B cell (primary cell): ENCODE results near the gene ARAP2.

ENCODE experiments used
- CTCF ChIP-seq: fragments of 200-600 bp; IDR thresholded peaks from one replicate; pipeline ENCODE4 v1.8.0; 2022; ENCODE audit warnings: antibody characterized with exemption, mild to moderate bottlenecking
- EZH2 ChIP-seq: IDR thresholded peaks from 2 replicates; pipeline ENCODE4 v1.6.1; 2012; ENCODE audit warnings: borderline replicate concordance, low read depth, mild to moderate bottlenecking, moderate library complexity, low read length; ENCODE audit not compliant: insufficient read depth, poor library complexity, severe bottlenecking

- TF ChIP-seq CTCF (no peak), EZH2 (no peak)
These were observed 66.4 kb downstream of the ARAP2 start for GRCh38 chr4:36177946-36178345.
